Measurements from ENCODE around the gene CD55.

CD55 gene

DNA sequence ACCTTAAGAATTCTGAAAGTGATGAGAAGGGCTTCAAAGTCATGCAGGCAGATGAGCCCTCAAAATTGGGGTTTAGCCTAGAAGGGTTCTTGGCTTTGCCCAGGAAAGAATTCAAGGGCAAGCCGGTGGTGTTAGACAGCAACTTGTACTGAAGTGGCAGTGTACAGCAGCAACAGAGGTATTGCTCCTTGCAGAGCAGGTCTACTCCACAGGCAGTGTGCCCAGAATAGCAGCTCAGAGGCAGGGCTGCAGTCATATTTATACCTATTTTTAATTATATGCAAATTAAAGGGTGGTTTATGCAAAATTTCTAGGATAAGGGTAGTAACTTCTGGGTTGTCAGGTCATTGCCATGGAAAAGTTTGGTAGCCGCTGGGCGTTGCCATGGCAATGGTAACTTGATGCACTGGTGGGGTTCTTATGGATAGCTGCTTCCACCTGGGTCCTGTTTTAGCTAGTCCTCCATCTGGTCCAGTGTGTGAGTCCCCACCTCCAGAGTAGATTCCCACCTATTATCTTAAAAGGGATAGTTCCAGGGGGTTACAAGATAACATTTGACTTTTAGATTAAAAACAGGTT is 74.8 kb downstream of the CD55 start:
- TF ChIP-seq EZH2phosphoT487 (IDR thresholded peaks at IDR 0.05; ENCODE audit: low read depth), result no peak
- TF ChIP-seq, protein P1, sequence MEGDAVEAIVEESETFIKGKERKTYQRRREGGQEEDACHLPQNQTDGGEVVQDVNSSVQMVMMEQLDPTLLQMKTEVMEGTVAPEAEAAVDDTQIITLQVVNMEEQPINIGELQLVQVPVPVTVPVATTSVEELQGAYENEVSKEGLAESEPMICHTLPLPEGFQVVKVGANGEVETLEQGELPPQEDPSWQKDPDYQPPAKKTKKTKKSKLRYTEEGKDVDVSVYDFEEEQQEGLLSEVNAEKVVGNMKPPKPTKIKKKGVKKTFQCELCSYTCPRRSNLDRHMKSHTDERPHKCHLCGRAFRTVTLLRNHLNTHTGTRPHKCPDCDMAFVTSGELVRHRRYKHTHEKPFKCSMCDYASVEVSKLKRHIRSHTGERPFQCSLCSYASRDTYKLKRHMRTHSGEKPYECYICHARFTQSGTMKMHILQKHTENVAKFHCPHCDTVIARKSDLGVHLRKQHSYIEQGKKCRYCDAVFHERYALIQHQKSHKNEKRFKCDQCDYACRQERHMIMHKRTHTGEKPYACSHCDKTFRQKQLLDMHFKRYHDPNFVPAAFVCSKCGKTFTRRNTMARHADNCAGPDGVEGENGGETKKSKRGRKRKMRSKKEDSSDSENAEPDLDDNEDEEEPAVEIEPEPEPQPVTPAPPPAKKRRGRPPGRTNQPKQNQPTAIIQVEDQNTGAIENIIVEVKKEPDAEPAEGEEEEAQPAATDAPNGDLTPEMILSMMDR (IDR thresholded peaks at IDR 0.05; ENCODE audit: low read depth, low read length), result no peak
- no peaks in the 10 kb centered on the region for H3K36me3 ChIP-seq (replicated peaks; ENCODE audit: low read depth, low read length)
- no peak overlapping the region for H3K4me2 ChIP-seq (ENCODE audit: low read length)
- no peaks in the 10 kb centered on the region for H3K27me3 ChIP-seq (ENCODE audit: low read depth, low read length)
- H3K27ac ChIP-seq (ENCODE audit: low read length), result no peak overlapping the region
- no peak overlapping the region for H3K9ac ChIP-seq (ENCODE audit: low read length)
- no peak overlapping the region for H3K4me3 ChIP-seq (ENCODE audit: low read length)
- H3K4me1 ChIP-seq (ENCODE audit: low read length), result 0 out of 2 replicates have a peak, but pooled peaks cover 5% of the 10 kb centered on the region
- no peak overlapping the region for H2AFZ ChIP-seq (ENCODE audit: low read depth, low read length)
- no peaks in the 10 kb centered on the region for H4K20me1 ChIP-seq (ENCODE audit: insufficient read depth, low read length)
- H3K9me3 ChIP-seq (ENCODE audit: insufficient read depth, low read length), result no peaks in the 10 kb centered on the region
- no peaks in the 10 kb centered on the region for H3K79me2 ChIP-seq (ENCODE audit: low read length)

GRCh38 chr1:207397525-207397926 is 76.0 kb downstream of the CD55 start:
- H4K20me1 ChIP-seq (ENCODE audit: insufficient read depth, low read length), result no peaks in the 10 kb centered on the region
- no peak overlapping the region for H3K27ac ChIP-seq (ENCODE audit: low read length)
- no peaks in the 10 kb centered on the region for H3K79me2 ChIP-seq (ENCODE audit: low read length)
- no peaks in the 10 kb centered on the region for H3K9me3 ChIP-seq (ENCODE audit: insufficient read depth, low read length)
- peak overlapping the region; percentile 3; the same call in 1 of the 2 replicates for H2AFZ ChIP-seq (ENCODE audit: low read depth, low read length)
- H3K4me2 ChIP-seq (ENCODE audit: low read length), result no peak overlapping the region
- 0 out of 2 replicates have a peak, but pooled peaks cover 5% of the 10 kb centered on the region for H3K4me1 ChIP-seq (ENCODE audit: low read length)
- H3K36me3 ChIP-seq (replicated peaks; ENCODE audit: low read depth, low read length), result no peaks in the 10 kb centered on the region
- TF ChIP-seq, protein P1 (IDR thresholded peaks at IDR 0.05; ENCODE audit: low read depth, low read length), result peak; percentile 49
- TF ChIP-seq EZH2phosphoT487 (IDR thresholded peaks at IDR 0.05; ENCODE audit: low read depth), result no peak
- H3K9ac ChIP-seq (ENCODE audit: low read length), result no peak overlapping the region
- H3K4me3 ChIP-seq (ENCODE audit: low read length), result no peak overlapping the region
- no peaks in the 10 kb centered on the region for H3K27me3 ChIP-seq (ENCODE audit: low read depth, low read length)

DNA sequence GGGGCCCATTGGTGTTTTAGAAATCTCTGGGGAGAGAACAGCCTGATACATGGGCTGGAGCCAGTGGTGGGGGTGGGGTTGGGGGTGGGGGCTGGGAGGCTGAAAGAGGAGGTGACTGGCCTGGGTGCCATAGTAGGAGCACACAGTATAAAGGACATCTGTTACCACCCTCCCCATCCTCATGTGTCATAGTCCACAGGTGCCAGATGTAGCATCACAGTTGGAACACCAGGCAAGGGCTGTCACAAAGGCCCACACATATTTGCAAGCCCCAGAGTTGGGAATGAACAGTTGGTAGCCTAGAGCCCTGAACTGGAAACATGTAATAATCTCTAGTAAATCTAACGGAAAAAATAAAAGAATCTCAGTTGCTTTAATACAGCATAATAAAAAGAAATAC is 77.5 kb downstream of the CD55 start:
- Histone ChIP-seq H3K9ac (ENCODE audit: low read length) (no peak overlapping the region), H3K27ac (ENCODE audit: low read length) (no peak overlapping the region), H3K4me3 (ENCODE audit: low read length) (no peak overlapping the region), H3K79me2 (ENCODE audit: low read length) (no peaks in the 10 kb centered on the region), H3K4me1 (ENCODE audit: low read length) (peaks cover 9% of the 10 kb centered on the region; the same call in 1 of the 2 replicates), H3K36me3 (replicated peaks; ENCODE audit: low read depth, low read length) (no peaks in the 10 kb centered on the region), H4K20me1 (ENCODE audit: insufficient read depth, low read length) (no peaks in the 10 kb centered on the region), H2AFZ (ENCODE audit: low read depth, low read length) (no peak overlapping the region), H3K9me3 (ENCODE audit: insufficient read depth, low read length) (no peaks in the 10 kb centered on the region), H3K27me3 (ENCODE audit: low read depth, low read length) (no peaks in the 10 kb centered on the region), H3K4me2 (ENCODE audit: low read length) (no peak overlapping the region)
- no peak for TF ChIP-seq EZH2phosphoT487 (IDR thresholded peaks at IDR 0.05; ENCODE audit: low read depth)
- TF ChIP-seq, protein P1 (IDR thresholded peaks at IDR 0.05; ENCODE audit: low read depth, low read length), result no peak

- H3K27ac ChIP-seq (ENCODE audit: low read length), result no peak overlapping the region
- no peaks in the 10 kb centered on the region for H3K27me3 ChIP-seq (ENCODE audit: low read depth, low read length)
- no peaks in the 10 kb centered on the region for H3K36me3 ChIP-seq (replicated peaks; ENCODE audit: low read depth, low read length)
- H4K20me1 ChIP-seq (ENCODE audit: insufficient read depth, low read length), result no peaks in the 10 kb centered on the region
- no peak overlapping the region for H3K4me3 ChIP-seq (ENCODE audit: low read length)
- H3K9me3 ChIP-seq (ENCODE audit: insufficient read depth, low read length), result no peaks in the 10 kb centered on the region
- H3K4me2 ChIP-seq (ENCODE audit: low read length), result no peak overlapping the region
- TF ChIP-seq EZH2phosphoT487 (IDR thresholded peaks at IDR 0.05; ENCODE audit: low read depth), result no peak
- TF ChIP-seq, protein P1 (IDR thresholded peaks at IDR 0.05; ENCODE audit: low read depth, low read length), result peak; percentile 22; the same call in 1 of the 2 replicates
- H3K79me2 ChIP-seq (ENCODE audit: low read length), result no peaks in the 10 kb centered on the region
- no peak overlapping the region for H3K9ac ChIP-seq (ENCODE audit: low read length)
- peaks cover 9% of the 10 kb centered on the region; the same call in 1 of the 2 replicates for H3K4me1 ChIP-seq (ENCODE audit: low read length)
- H2AFZ ChIP-seq (ENCODE audit: low read depth, low read length), result no peak overlapping the region
Measured at GRCh38 chr1:207401578-207401977, 80.1 kb downstream of the CD55 start.

Measured in OCI-LY3 (cell line).